ENCODE data around the gene CBARP. TPM values are rescaled to one million over a fixed set of nuclear protein-coding genes. Genes with fewer than 3 reads are reported as not detected.

The CBARP gene
- total RNA-seq, 1 experiment from 2014 or later: 28.4 TPM

DNA sequence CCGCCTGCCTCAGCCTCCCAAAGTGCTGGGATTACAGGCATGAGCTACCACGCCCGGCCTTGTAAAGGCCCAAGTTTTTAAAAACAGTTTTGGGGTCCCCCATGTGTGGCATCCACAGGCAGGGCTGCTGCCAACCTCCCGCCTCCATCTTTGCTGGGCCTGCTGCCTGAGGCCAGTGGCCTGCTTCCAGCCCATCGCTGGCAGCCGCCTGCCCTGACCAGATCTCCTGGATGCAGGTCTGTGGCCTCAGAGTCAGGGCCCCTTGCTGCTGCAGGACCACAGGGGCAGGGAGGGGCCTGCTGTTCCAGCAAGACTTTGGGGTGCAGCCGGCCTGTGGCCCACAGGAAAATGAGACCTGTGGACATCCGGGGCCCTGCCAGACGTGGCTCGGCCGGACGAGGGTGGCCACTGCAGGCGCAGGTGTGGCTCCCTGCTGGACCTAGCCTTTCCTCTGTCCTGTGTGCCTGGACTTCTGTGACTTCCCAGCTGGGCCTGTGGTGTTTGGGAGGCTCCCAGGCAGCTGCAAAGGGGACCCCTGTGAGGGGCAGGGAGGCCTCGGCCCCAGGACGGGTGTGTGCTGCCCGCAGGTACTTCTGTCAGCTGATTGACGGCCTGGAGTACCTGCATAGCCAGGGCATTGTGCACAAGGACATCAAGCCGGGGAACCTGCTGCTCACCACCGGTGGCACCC lies 17.9 kb downstream of the CBARP start:
- Histone ChIP-seq H2BK12ac (ENCODE audit: insufficient read length, low read depth, low read length) (no peak overlapping the region), H3K4me1 (ENCODE audit: insufficient read depth, low read length) (no peaks in the 10 kb centered on the region), H3K4me2 (ENCODE audit: insufficient read depth, insufficient read length, low read length) (no peak overlapping the region), H4K8ac (replicated peaks; ENCODE audit: insufficient read length, low read depth, low read length) (no peak overlapping the region), H4K5ac (ENCODE audit: insufficient read length, low read depth, low read length) (no peak overlapping the region), H3K56ac (ENCODE audit: insufficient read length, low read depth, low read length) (no peak overlapping the region), H2BK120ac (ENCODE audit: low read depth, low read length, poor library complexity, severe bottlenecking) (no peak overlapping the region), H3K79me2 (ENCODE audit: insufficient read depth, low read length) (peaks cover 7% of the 10 kb centered on the region; the same call in 1 of the 2 replicates), H2BK5ac (ENCODE audit: insufficient read length, low read length) (no peak overlapping the region), H3K9ac (ENCODE audit: extremely low read depth, insufficient read length, low read length) (no peak overlapping the region), H3K18ac (ENCODE audit: insufficient read length, low read depth, low read length) (no peak overlapping the region), H3K14ac (ENCODE audit: insufficient read depth, low read length) (no peak overlapping the region), H2BK20ac (ENCODE audit: low read depth, low read length, poor library complexity, severe bottlenecking) (no peak overlapping the region), H3K27me3 (ENCODE audit: insufficient read depth, low read length) (no peaks in the 10 kb centered on the region), H3K79me1 (ENCODE audit: insufficient read depth, low read depth, low read length, poor library complexity, severe bottlenecking) (peaks cover 4% of the 10 kb centered on the region), H2BK15ac (ENCODE audit: low read depth, low read length) (no peak overlapping the region), H3K9me3 (ENCODE audit: control insufficient read depth, low read depth, low read length) (no peaks in the 10 kb centered on the region), H2AFZ (ENCODE audit: low read length) (no peak overlapping the region), H4K20me1 (ENCODE audit: control insufficient read depth, insufficient read depth, insufficient read length) (no peaks in the 10 kb centered on the region), H4K91ac (ENCODE audit: insufficient read length, low read depth, low read length) (no peak overlapping the region), H3K23me2 (ENCODE audit: insufficient read length, low read depth, low read length, poor library complexity, severe bottlenecking) (no peaks in the 10 kb centered on the region), H3K27ac (ENCODE audit: insufficient read length, low read depth, low read length) (no peak overlapping the region), H3K23ac (ENCODE audit: insufficient read length, low read depth, low read length) (no peak overlapping the region), H2AK5ac (ENCODE audit: insufficient read length, low read length) (no peak overlapping the region), H3T11ph (ENCODE audit: low read length) (no peak overlapping the region), H3K4ac (ENCODE audit: low read depth, low read length) (no peak overlapping the region)
- Mint-ChIP-seq H3K27me3 (ENCODE audit: low read depth) (no peaks in the 10 kb centered on the region), H3K27ac (no peak overlapping the region), H3K4me3 (no peak overlapping the region), H3K4me1 (peaks cover 4 to 20% of the 10 kb centered on the region in 2 experiments; a peak in 3 of 4 replicates), H3K36me3 (ENCODE audit: insufficient read depth in 1 of 3, low read depth in 3 of 3) (peaks cover 2 to 9% (median 8%) of the 10 kb centered on the region in 3 experiments; a peak in 5 of 7 replicates), H3K9me3 (no peaks in the 10 kb centered on the region)
- TF ChIP-seq, protein P1, sequence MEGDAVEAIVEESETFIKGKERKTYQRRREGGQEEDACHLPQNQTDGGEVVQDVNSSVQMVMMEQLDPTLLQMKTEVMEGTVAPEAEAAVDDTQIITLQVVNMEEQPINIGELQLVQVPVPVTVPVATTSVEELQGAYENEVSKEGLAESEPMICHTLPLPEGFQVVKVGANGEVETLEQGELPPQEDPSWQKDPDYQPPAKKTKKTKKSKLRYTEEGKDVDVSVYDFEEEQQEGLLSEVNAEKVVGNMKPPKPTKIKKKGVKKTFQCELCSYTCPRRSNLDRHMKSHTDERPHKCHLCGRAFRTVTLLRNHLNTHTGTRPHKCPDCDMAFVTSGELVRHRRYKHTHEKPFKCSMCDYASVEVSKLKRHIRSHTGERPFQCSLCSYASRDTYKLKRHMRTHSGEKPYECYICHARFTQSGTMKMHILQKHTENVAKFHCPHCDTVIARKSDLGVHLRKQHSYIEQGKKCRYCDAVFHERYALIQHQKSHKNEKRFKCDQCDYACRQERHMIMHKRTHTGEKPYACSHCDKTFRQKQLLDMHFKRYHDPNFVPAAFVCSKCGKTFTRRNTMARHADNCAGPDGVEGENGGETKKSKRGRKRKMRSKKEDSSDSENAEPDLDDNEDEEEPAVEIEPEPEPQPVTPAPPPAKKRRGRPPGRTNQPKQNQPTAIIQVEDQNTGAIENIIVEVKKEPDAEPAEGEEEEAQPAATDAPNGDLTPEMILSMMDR (conservative IDR thresholded peaks at IDR 0.05): no peak
- DNase-seq: no peak
- no CpG with 5 or more reads among the region's 19 CpGs for WGBS (ENCODE audit: extremely low coverage, insufficient read length, low lambda C conversion rate)

All from H9 (cell line).